TTC549 (cell line): ENCODE data around the gene ZSWIM6.
"Not testable (repeated sequence)": the region's sequence is repeated elsewhere in the genome, so short reads cannot be mapped to it uniquely, and the experiment has no call there.

Source experiments
- FAIRE-seq: peaks from 2 replicates; lab custom pipeline; 2012; peaks lifted over from hg19 to GRCh38; lab: Jason Lieb, UNC

Gene ZSWIM6

GRCh38 chr5:61363401-61364114 is 31.5 kb downstream of the ZSWIM6 start:
- FAIRE-seq = no peak

GRCh38 chr5:61366497-61367240 is 34.6 kb downstream of the ZSWIM6 start:
- FAIRE-seq = no peak

- no peak for FAIRE-seq
Observed at GRCh38 chr5:61370506-61370905, 38.4 kb downstream of the ZSWIM6 start.

GRCh38 chr5:61371474-61371873 is 39.4 kb downstream of the ZSWIM6 start:
- FAIRE-seq = no peak

- no peak for FAIRE-seq
Observed at GRCh38 chr5:61379677-61380076, 47.6 kb downstream of the ZSWIM6 start.

- FAIRE-seq = no peak
Observed at GRCh38 chr5:61381968-61382367, 49.9 kb downstream of the ZSWIM6 start.

GRCh38 chr5:61385627-61386026 is 53.6 kb downstream of the ZSWIM6 start:
- FAIRE-seq = no peak

- FAIRE-seq = no peak
Observed at GRCh38 chr5:61386045-61386800, 54.2 kb downstream of the ZSWIM6 start.

GRCh38 chr5:61389609-61390008 is 57.6 kb downstream of the ZSWIM6 start:
- FAIRE-seq = no peak

- FAIRE-seq = no peak
Observed at GRCh38 chr5:61394078-61394704, 62.1 kb downstream of the ZSWIM6 start.

- no peak for FAIRE-seq
Observed at GRCh38 chr5:61394793-61395192, 62.7 kb downstream of the ZSWIM6 start.

GRCh38 chr5:61397238-61397637 is 65.2 kb downstream of the ZSWIM6 start:
- FAIRE-seq = no peak

GRCh38 chr5:61397937-61398336 is 65.9 kb downstream of the ZSWIM6 start:
- no peak for FAIRE-seq

- no peak for FAIRE-seq
Observed at GRCh38 chr5:61398440-61398839, 66.4 kb downstream of the ZSWIM6 start.

- FAIRE-seq = no peak
Observed at GRCh38 chr5:61399679-61400078, 67.6 kb downstream of the ZSWIM6 start.

GRCh38 chr5:61401726-61402125 is 69.7 kb downstream of the ZSWIM6 start:
- FAIRE-seq = no peak

GRCh38 chr5:61402244-61402823 is 70.3 kb downstream of the ZSWIM6 start:
- no peak for FAIRE-seq

- FAIRE-seq = no peak
Observed at GRCh38 chr5:61402970-61403900, 71.2 kb downstream of the ZSWIM6 start.

- FAIRE-seq = no peak
Observed at GRCh38 chr5:61405511-61406295, 73.6 kb downstream of the ZSWIM6 start.

- FAIRE-seq = not testable (repeated sequence)
Observed at GRCh38 chr5:61406497-61406896, 74.4 kb downstream of the ZSWIM6 start.
